ENCODE measurements around the gene ARL14EP.

- no peak for TF ChIP-seq CTCF (IDR thresholded peaks at IDR 0.05)
- TF ChIP-seq POLR2AphosphoS5 (IDR thresholded peaks at IDR 0.05) = no peak
Measured at GRCh38 chr11:30285416-30286121, 37.3 kb upstream of the ARL14EP start.
